PFSK-1 (cell line): ENCODE measurements around the gene RIPK4.

Experiments
- FOXP2 ChIP-seq: optimal IDR thresholded peaks from 2 replicates; pipeline ENCODE3; 2011; ENCODE audit warnings: borderline replicate concordance, control low read depth, inconsistent platforms; ENCODE audit not compliant: insufficient read depth; ENCODE audit errors: extremely low read length, extremely low read depth
- POLR2AphosphoS5 ChIP-seq: IDR thresholded peaks from 2 replicates; pipeline ENCODE4 v1.6.1; 2012; ENCODE audit warnings: low read depth, mild to moderate bottlenecking, control low read depth, low read length, moderate library complexity

GRCh38 chr21:41753006-41753898, 13.6 kb downstream of the RIPK4 start:
- TF ChIP-seq POLR2AphosphoS5 (no peak), FOXP2 (no peak)
